Inferior parietal cortex (tissue), 1 donor: ENCODE measurements around the gene PBX3.
"Not testable (repeated sequence)": the region's sequence is repeated elsewhere in the genome, so short reads cannot be mapped to it uniquely, and the experiment has no call there.

ENCODE experiments used
- DNase-seq: peaks from one replicate; pipeline ENCODE4 v3.0.0-alpha.2; 2016; ENCODE audit errors: extremely low spot score

Gene PBX3

GRCh38 chr9:125823874-125824406, 76.8 kb downstream of the PBX3 start:
- not testable (repeated sequence) for DNase-seq

- DNase-seq, result no peak
Observed at GRCh38 chr9:125825762-125826161, 78.6 kb downstream of the PBX3 start.

- no peak for DNase-seq
Observed at GRCh38 chr9:125826850-125827249, 79.7 kb downstream of the PBX3 start.

GRCh38 chr9:125829743-125830142, 82.6 kb downstream of the PBX3 start:
- DNase-seq, result no peak

- no peak for DNase-seq
Observed at GRCh38 chr9:125831054-125831453, 83.9 kb downstream of the PBX3 start.

- no peak for DNase-seq
Observed at GRCh38 chr9:125831616-125832015, 84.4 kb downstream of the PBX3 start.

- no peak for DNase-seq
Observed at GRCh38 chr9:125835655-125836054, 88.5 kb downstream of the PBX3 start.

- DNase-seq, result no peak
Observed at GRCh38 chr9:125839317-125839716, 92.1 kb downstream of the PBX3 start.

- no peak for DNase-seq
Observed at GRCh38 chr9:125841444-125841843, 94.3 kb downstream of the PBX3 start.

GRCh38 chr9:125842242-125842641, 95.1 kb downstream of the PBX3 start:
- DNase-seq, result no peak

GRCh38 chr9:125843646-125844045, 96.5 kb downstream of the PBX3 start:
- DNase-seq, result no peak

GRCh38 chr9:125844611-125845010, 97.4 kb downstream of the PBX3 start:
- DNase-seq, result no peak

- no peak for DNase-seq
Observed at GRCh38 chr9:125845271-125845808, 98.2 kb downstream of the PBX3 start.

- DNase-seq, result no peak
Observed at GRCh38 chr9:125847735-125848134, 100.6 kb downstream of the PBX3 start.

GRCh38 chr9:125850106-125850632, 103.0 kb downstream of the PBX3 start:
- DNase-seq, result no peak

- DNase-seq, result no peak
Observed at GRCh38 chr9:125850763-125851162, 103.6 kb downstream of the PBX3 start.

- no peak for DNase-seq
Observed at GRCh38 chr9:125851979-125852378, 104.8 kb downstream of the PBX3 start.

- DNase-seq, result no peak
Observed at GRCh38 chr9:125852386-125852785, 105.2 kb downstream of the PBX3 start.

GRCh38 chr9:125854553-125855275, 107.5 kb downstream of the PBX3 start:
- no peak for DNase-seq

GRCh38 chr9:125856331-125856730, 109.2 kb downstream of the PBX3 start:
- no peak for DNase-seq

- DNase-seq, result no peak
Observed at GRCh38 chr9:125861405-125862058, 114.4 kb downstream of the PBX3 start.

- DNase-seq, result no peak
Observed at GRCh38 chr9:125863923-125864322, 116.8 kb downstream of the PBX3 start.
